Activated CD4-positive, alpha-beta T cell treated with anti-CD3 and anti-CD28 coated beads for 48 hours (primary cell): Measurements from ENCODE around the gene DPT.

ENCODE experiments used
- DNase-seq: peaks from one replicate; pipeline ENCODE4 v3.0.0-alpha.2; 2020

The DPT gene

DNA sequence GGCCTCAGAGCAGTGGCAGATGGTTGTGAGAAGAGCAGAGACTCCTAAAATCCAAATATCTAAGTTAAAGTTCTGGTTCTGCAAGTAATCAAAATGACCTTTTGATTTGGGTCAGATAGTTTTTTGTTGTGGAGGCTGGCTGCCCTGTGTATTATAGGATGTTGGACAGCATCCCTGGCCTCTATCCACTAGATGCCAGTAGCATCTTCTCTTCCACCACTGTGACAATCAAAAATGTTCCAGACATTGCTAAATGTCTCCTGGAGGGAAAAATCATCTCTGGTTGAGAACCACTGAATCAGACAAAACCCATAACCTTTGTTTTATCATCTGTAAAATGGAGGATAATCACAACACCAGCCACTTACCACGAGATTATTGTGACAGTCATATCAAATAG, 5.9 kb upstream of the DPT start:
- DNase-seq: no peak

GRCh38 chr1:168734271-168734670, 5.3 kb upstream of the DPT start:
- no peak for DNase-seq

DNA sequence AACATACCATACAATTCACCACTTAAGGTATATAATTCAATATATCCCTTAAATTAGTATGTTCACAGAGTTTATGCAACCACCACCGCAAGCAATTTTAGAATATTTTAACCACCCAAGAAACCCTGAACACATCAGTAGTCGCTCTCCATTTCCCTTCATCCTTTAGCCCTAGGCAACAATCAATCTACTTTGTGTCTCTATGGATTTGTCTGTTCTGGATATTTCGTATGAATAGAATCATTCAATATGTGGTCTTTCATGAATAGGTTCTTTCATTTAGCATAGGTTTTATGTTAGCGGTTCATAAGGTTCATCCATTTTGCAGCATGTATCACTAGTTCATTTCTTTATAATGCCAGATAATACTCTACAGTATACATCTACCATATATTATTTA, 4.2 kb upstream of the DPT start:
- DNase-seq: no peak

DNA sequence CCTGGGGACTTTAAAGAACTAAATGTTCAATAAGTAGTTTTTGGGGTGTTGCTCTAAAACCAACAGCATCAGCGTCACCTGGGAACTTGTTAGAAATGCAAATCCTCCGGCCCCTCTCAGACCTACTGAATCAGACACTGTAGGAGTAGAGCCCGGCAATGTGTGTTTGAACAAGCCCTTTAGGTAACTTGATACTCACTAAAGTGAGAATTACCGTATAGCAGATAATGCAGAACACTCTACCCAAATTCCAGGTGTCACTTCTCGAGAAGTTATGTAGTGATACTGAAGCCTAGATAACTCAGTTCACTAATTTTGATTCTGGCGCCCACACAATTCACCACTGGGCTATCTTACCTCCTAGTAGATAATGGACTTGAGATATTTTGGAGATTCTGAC, 3.7 kb upstream of the DPT start:
- DNase-seq: no peak

- DNase-seq: no peak
Measured at GRCh38 chr1:168731244-168731953, 2.4 kb upstream of the DPT start.

DNA sequence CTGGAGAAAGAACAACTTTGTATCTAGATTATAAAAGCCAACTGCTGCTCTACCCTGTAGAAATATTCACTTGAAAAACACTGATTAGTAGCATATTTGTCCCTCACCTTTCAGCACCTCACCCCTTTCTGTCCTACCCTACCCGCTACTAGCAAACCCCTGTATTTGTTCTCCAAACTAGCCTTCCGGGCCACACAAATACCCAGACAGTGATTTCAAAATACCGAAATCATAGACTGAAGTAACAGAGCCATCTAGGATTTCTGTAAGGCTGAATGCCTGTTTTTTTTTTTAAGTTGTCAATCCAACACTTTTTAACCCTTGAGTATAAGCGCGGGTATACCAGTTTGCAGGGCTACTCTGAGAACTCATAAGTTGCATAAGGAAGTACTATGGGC, 398 bp upstream of the DPT start:
- no peak for DNase-seq

GRCh38 chr1:168726719-168727118, 2.3 kb downstream of the DPT start:
- no peak for DNase-seq

- DNase-seq: no peak
Measured at GRCh38 chr1:168726281-168726680, 2.7 kb downstream of the DPT start.

GRCh38 chr1:168725831-168726230, 3.2 kb downstream of the DPT start:
- DNase-seq: no peak

DNA sequence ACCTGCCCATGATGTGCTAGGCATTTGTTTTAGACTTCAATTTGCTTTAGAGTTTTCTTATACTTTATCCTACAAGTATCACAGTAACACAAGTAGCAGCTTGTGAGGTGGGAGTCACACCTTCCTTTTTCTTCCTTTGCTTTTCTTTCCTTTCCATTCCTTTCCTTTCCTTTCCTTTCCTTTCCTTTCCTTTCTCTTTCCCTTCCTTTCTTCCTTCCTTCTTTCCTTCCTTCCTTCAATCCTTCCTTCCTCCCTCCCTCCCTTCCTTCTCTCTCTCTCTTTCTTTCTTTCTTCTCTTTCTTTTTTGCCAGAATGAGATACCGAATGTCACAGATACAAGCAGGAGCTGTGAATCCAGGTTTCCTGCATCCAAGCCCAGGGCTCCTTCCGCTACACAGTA, 3.9 kb downstream of the DPT start:
- no peak for DNase-seq

GRCh38 chr1:168723000-168723399, 6.0 kb downstream of the DPT start:
- DNase-seq: no peak

DNA sequence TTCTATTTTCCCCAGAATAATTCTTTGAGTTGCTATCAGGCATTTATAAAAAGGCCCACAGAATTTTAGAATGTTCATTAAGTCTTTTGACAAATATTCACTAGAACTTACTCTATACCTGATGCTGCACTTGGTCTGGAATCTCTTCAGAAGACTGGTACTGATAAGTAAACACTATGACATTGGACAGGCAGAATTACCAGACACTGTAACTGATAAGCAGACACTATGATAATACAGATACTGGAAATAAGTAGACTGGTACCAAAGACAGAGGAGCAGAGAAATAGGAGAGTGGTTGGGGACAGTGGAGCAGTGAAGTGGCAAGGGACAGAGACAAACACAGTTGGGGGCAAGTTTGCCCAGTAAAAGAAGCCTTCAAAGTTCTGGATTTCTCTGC, 8.2 kb downstream of the DPT start:
- DNase-seq: no peak

- DNase-seq: no peak
Measured at GRCh38 chr1:168719306-168720111, 9.5 kb downstream of the DPT start.

DNA sequence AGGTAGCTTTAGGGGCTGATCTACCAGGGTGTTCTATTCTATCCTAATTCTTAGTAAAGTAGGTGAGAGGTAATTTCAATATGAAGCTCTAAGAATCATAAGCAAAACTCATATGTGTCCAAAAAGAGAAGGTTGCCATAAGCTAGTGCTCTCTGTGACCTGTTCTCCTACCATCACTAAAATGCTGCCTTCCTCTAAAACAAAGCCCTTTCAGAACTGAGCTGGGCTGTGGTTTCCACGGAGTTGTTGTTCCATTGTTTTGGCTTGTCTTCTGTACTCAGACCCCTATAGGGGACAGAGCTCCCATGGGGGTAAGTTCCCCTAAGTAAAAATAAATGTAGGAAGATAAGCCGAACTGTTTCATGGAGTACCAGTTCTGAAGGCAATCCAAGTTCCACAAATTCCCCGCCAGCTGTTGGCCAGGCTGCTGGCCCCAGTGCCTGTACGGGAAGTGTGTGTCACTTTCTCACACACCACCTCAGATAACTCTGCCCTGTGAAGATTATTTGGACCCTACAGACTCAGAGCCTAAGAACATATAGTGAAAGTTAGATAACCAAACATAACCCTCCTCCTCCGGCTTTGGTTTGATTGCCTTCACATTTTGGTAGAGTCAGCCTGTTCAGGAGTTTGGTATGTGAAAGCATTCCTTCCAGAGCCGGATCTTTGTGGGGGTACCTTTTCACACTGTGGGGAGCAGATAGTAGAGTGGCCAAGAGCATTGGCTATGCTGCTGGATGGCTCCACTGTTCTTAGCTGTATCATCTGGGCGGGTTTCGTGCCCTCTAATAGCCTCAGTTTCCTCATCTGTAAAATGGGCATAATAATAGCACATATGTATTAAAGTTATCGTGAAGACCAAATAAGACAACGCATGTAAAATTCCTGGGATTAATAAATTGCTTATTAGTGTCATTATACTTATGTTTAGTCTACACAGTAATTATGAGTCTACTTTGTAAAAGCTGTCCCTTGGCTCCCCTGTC, 10.8 kb downstream of the DPT start:
- no peak for DNase-seq

DNA sequence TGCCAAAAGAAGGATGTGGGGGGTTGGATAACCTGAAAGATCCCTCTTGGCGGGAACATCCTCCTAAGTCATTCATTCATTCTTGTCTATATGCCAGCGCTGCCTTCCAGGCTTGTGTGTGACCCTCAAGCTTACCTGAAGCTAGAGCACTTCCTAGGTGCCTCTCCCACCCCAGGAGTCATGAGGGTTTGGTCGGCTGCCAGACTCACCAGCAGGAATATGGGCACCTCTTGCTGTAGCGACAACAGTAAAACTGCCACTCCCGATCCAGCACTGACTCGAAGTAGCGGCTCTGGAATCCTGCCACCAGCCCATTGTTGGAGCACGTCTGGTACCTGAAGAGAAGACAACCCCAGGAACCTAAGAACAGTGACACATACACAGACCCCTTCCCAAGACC, 15.0 kb downstream of the DPT start:
- DNase-seq: no peak

- no peak for DNase-seq
Measured at GRCh38 chr1:168709405-168710363, 19.3 kb downstream of the DPT start.

DNA sequence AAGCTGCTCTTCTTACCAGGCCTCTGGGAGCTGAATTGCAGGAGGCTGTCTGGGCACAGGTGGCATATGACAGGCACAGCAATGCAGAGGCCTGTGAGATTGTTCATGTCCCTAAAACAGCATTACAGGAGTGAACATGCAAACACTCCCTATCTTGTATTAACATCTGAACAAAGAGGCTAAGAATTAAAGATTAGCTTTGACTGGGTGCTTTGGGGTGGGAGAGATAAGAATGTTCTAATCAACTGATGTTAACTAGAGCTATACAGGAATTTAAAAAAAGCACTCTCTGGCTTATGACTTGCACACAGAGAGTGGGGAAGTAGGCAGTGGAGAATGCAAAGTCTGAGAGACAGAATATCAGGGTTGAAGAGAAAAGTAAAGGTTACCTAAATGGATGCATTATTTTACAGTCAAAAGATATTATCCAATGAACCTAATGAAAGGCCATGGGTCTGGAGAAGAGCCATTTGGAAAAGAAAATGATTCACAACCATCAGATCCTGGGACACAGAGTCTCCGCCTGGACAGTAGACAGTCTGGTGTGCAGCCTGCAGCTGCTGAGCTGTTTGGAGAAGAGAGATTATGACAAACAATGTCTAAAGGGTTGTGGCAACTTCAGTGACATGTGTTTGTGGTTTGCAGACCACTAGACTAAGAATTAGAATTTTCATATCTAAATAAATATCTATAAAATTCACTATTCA, 20.2 kb downstream of the DPT start:
- no peak for DNase-seq

DNA sequence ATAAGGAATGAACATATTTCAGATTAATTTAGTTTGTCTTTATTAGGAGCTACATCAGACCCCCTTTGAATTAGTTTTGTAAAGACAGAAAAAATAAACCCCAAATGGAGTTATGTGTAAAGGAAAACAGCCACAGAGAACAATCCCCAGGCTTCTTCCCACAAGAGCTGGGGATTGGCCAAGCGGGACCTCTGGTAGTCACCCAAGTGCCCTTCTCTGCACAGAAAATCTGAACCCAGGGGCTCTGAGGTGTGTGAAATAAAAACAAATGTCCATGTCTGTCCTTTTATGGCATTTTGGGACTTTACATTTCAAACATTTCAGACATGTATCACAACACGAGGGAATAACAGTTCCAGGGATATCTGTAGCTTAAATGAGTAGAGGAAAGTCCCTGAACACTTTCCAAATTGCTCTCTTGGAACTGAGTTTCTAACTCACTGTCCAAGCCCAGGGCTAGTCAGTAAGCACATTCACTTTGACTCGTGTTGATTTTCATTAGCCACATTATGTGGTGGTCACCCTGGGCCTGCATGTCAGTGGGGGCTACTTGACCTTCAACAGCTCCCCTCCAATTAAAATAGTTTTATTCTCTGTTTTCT, 22.5 kb downstream of the DPT start:
- no peak for DNase-seq

GRCh38 chr1:168700575-168701268, 28.3 kb downstream of the DPT start:
- no peak for DNase-seq

GRCh38 chr1:168698453-168698852, 30.6 kb downstream of the DPT start:
- no peak for DNase-seq
